NCI-H748 treated with DMSO at 0.1 percent for 48 hours (cell line): ENCODE results near the gene C7orf25.

ENCODE experiments used
- DNase-seq: peaks from one replicate; lab custom pipeline; 2025; lab: John Stamatoyannopoulos, UW

C7orf25 gene

DNA sequence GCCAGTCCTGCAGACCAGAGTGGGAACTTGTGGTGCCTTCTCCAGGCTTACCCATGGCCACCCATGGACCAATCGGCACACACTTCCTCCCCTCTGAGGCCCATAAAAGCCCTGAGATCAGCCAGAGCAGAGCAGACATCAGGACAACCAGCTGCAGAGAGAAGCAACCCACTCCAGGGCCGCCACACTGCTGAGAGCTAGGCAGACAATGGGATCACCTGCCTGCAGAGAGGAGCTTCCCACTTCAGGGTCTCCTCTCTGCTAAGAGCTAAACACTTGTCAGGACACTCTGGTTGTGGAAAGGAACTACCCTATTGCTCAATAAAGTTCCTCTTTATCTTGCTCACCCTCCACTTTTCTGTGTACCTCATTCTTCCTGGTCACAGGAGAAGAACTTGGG, 34.0 kb downstream of the C7orf25 start:
- DNase-seq, result no peak

GRCh38 chr7:42876182-42877068, 35.4 kb downstream of the C7orf25 start:
- DNase-seq, result no peak

DNA sequence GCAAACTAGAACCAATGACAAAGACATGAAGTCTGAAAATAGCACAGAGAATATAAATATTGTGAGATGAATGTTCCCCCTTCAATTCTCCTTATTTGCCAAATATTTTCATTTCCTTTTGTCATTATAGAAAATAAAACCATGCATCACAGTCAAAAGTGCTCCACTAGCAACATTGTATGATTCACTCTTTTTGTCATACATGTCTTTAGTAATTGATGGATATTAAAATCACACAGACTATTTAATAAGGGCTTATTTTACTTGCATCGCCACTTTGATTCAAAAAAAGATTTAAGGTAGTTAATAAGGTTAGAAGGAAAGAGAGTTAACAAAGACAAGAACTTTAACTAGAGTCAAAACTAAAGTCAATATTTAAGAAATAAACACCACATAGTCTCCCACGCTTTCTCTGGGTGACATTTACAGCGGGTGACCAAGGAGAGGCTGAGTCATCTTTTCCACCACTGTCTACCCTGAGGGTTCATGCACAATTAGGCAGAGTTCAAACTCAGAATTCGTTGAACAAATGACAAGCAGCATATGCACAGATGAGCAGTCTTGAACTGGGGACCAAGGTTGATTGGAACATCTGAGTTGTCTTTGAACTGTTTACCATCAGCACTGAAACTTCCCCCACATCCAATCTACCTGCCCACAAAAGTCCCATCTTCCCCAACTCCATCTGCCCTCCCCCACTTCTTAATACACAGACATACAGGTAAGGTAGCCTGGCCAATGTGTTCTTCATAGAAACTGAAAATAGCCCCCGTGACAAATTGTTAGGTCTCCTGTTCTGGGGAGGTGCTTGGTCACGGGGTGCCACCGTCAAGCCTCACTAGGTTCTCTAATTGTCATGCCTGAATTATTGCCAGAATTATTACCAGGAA, 42.5 kb downstream of the C7orf25 start:
- no peak for DNase-seq

DNA sequence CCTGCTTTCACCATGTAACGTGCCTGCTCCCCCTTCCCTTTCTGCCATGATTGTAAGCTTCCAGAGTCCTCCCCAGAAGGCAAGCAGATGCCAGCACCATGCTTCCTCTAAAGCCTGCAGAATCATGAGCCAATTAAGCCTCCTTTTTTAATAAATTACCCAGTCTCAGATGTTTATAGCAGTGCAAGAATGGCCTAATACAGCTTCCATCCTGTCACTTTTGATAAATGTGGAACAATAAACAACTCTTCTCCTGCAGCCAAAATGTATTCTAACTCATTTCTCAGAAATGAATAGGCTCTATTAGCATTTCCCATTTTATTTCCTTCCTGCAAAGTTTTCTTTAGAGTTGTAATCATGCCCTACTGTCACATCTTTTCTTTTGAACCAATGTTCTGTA, 43.4 kb downstream of the C7orf25 start:
- DNase-seq, result no peak
